Keratinocyte (primary cell): Measurements from ENCODE around the gene MTMR2. TPM values are rescaled to one million over a fixed set of nuclear protein-coding genes. Genes with fewer than 3 reads are reported as not detected.

Source experiments
- DNase-seq: peaks from one replicate; pipeline ENCODE4 v3.0.0-alpha.2; 2011; ENCODE audit warnings: low read depth, missing footprints, low spot score
- FAIRE-seq: peaks from 2 replicates; lab custom pipeline; 2011; peaks lifted over from hg19 to GRCh38; lab: Jason Lieb, UNC
- H2AFZ ChIP-seq: 2 replicates; pipeline ENCODE4 v1.6.0; 2012; ENCODE audit warnings: low read length, control low read depth, inconsistent platforms; ENCODE audit not compliant: control insufficient read depth
- H3K27ac ChIP-seq: 2 replicates; pipeline ENCODE4 v1.5.1; 2011; ENCODE audit warnings: low read length; ENCODE audit not compliant: control insufficient read depth, insufficient read depth
- H3K27me3 ChIP-seq: 3 replicates; pipeline ENCODE4 v1.6.0; 2011; ENCODE audit warnings: low read length; ENCODE audit not compliant: control insufficient read depth, insufficient read depth; ENCODE audit errors: extremely low read depth
- H3K36me3 ChIP-seq, 2 experiments: 2 replicates in 1 of 2; 3 replicates in 1 of 2; pipeline ENCODE4 v1.5.1; 2011; ENCODE audit warnings: low read length in 2 of 2, mild to moderate bottlenecking in 1 of 2; ENCODE audit not compliant: control insufficient read depth in 2 of 2, insufficient read depth in 2 of 2; ENCODE audit errors: extremely low read depth in 1 of 2
- H3K4me1 ChIP-seq: 3 replicates; pipeline ENCODE4 v1.5.1; 2011; ENCODE audit warnings: low read length; ENCODE audit not compliant: control insufficient read depth, insufficient read depth; ENCODE audit errors: extremely low read depth
- H3K4me2 ChIP-seq: 3 replicates; pipeline ENCODE4 v1.6.0; 2011; ENCODE audit warnings: low read depth, low read length; ENCODE audit not compliant: control insufficient read depth, insufficient read depth; ENCODE audit errors: extremely low read depth
- H3K4me3 ChIP-seq, 3 experiments: fragments of 200-600 bp in 1 of 3; sonication (generic) in 1 of 3; 2 replicates in 2 of 3; 3 replicates in 1 of 3; pipeline ENCODE4 v1.5.1; 2011 to 2016; ENCODE audit warnings: low read length in 3 of 3, mild to moderate bottlenecking in 3 of 3, control low read depth in 2 of 3, inconsistent platforms in 1 of 3, low read depth in 1 of 3, mixed read lengths in 1 of 3, mixed run types in 1 of 3, moderate library complexity in 1 of 3; ENCODE audit not compliant: control insufficient read depth in 2 of 3, insufficient read depth in 2 of 3; ENCODE audit errors: extremely low read depth in 1 of 3
- H3K79me2 ChIP-seq: 2 replicates; pipeline ENCODE4 v1.6.0; 2012; ENCODE audit warnings: low read length; ENCODE audit not compliant: control insufficient read depth, insufficient read depth
- H3K9ac ChIP-seq: 3 replicates; pipeline ENCODE4 v1.6.0; 2011; ENCODE audit warnings: low read length; ENCODE audit not compliant: control insufficient read depth, insufficient read depth; ENCODE audit errors: extremely low read depth
- H3K9me1 ChIP-seq: 3 replicates; pipeline ENCODE4 v1.6.0; 2011; ENCODE audit warnings: low read length; ENCODE audit not compliant: control insufficient read depth, insufficient read depth; ENCODE audit errors: extremely low read depth
- H3K9me3 ChIP-seq: 2 replicates; pipeline ENCODE4 v1.5.1; 2012; ENCODE audit warnings: low read depth, low read length; ENCODE audit not compliant: control insufficient read depth
- H4K20me1 ChIP-seq: 3 replicates; pipeline ENCODE4 v1.6.0; 2011; ENCODE audit warnings: low read length; ENCODE audit not compliant: control insufficient read depth, insufficient read depth; ENCODE audit errors: extremely low read depth
- CTCF ChIP-seq, 3 experiments: IDR thresholded peaks in 1 of 3; conservative IDR thresholded peaks in 1 of 3; optimal IDR thresholded peaks in 1 of 3; 2 replicates in 2 of 3; 3 replicates in 1 of 3; pipeline versions ENCODE3 to v1.5.1; 2011; ENCODE audit warnings: low read length in 3 of 3, mild to moderate bottlenecking in 3 of 3, moderate library complexity in 2 of 3, control low read depth in 1 of 3, inconsistent platforms in 1 of 3; ENCODE audit not compliant: insufficient read depth in 2 of 3; ENCODE audit errors: extremely low read depth in 1 of 3
- EZH2 ChIP-seq: IDR thresholded peaks from one replicate; pipeline ENCODE4 v1.6.1; 2012; ENCODE audit warnings: inconsistent platforms, mild to moderate bottlenecking, low read length, moderate library complexity
- dilution Hi-C: fragments of 300-500 bp; cut with MboI; formaldehyde crosslinking; loops from one replicate; pipeline ENCODE4 v1.7.0; 2020; ENCODE audit warnings: low sequenced_read_pairs; ENCODE audit not compliant: extremely low pct_ligation_motif_present
- polyA plus RNA-seq, 5 experiments: library from polyadenylated mRNA; depleted of rRNA in 3 of 5; stranded (reverse) in 3 of 5; stranded (forward) in 1 of 5; unstranded in 1 of 5; fragments of >200 nt; gene quantifications; 1 replicate in 1 of 5; 2 replicates in 3 of 5; 3 replicates in 1 of 5; pipeline versions ENCODE4 v1.2.1 to v1.2.3, GENCODE V29; 2011 to 2012; ENCODE audit warnings: missing spikeins in 2 of 5, low read depth in 1 of 5, low replicate concordance in 1 of 5

MTMR2 gene
- polyA plus RNA-seq, 1 donor (not counting 4 experiments of a cell fraction or from before 2014, with no cell fraction given), result 27.0 TPM

DNA sequence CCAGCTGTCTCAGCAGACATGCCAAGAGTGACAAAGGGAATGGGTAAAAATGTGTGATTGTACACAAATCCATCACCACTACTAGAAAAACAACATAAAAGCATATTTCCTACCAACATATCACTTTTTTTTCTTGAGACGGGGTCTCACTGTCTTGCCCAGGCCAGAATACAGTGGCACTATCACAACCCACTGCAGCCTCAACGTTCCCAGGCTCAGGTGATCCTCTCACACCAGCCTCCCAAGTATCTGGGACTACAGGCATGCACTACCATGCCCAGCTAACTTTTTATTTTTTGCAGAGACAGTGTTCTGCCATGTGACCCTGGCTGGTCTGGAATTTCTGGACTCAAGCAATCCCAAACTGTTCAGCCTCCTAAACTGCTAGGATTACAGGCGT is 5.2 kb downstream of the MTMR2 start:
- FAIRE-seq (no peak), DNase-seq (no peak)
- no peaks in the 10 kb centered on the region for H3K36me3 ChIP-seq
- H3K27ac ChIP-seq, result no peak overlapping the region
- no peaks in the 10 kb centered on the region for H4K20me1 ChIP-seq
- no peak overlapping the region for H2AFZ ChIP-seq
- TF ChIP-seq CTCF (optimal IDR thresholded peaks at IDR 0.05 in 1 of 3, IDR thresholded peaks at IDR 0.05 in 1 of 3, conservative IDR thresholded peaks at IDR 0.05 in 1 of 3; ENCODE audit: extremely low read depth in 1 of 3, insufficient read depth in 2 of 3, low read length in 3 of 3), result no peak
- TF ChIP-seq EZH2, result no peak
- H3K9ac ChIP-seq, result no peak overlapping the region
- peaks cover 2% of the 10 kb centered on the region for H3K9me1 ChIP-seq
- peaks cover 23% of the 10 kb centered on the region for H3K4me1 ChIP-seq
- dilution Hi-C loops, result no loop called here
- H3K4me2 ChIP-seq, result no peak overlapping the region
- H3K4me3 ChIP-seq, result no peak overlapping the region
- H3K27me3 ChIP-seq, result no peaks in the 10 kb centered on the region
- H3K9me3 ChIP-seq, result no peaks in the 10 kb centered on the region
- H3K79me2 ChIP-seq, result peaks cover 72% of the 10 kb centered on the region

DNA sequence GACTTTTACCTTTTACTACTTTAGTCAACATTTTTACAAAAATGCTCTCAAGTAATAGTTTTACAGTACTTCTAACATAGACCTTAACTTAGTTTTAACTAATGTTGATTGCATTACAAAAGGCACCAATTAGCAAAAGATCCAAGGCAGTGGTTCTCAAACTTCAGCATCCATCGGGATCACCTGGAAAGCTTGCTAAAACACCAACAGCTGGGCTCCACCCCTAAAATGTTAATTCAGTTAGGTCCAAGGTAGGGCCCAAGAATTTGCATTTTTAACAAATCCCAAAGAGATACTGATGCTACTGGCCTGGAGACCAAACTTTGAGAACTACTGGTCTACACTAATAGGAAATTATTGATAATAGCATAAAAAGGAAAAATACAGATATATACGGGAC is 5.9 kb downstream of the MTMR2 start:
- DNase-seq (no peak), FAIRE-seq (no peak)
- Histone ChIP-seq H3K4me1 (peaks cover 30% of the 10 kb centered on the region), H3K27me3 (no peaks in the 10 kb centered on the region), H3K4me3 (no peak overlapping the region), H3K9me1 (peaks cover 2% of the 10 kb centered on the region), H3K79me2 (peaks cover 65% of the 10 kb centered on the region), H3K4me2 (no peak overlapping the region), H3K9ac (no peak overlapping the region), H3K36me3 (no peaks in the 10 kb centered on the region), H3K9me3 (no peaks in the 10 kb centered on the region), H4K20me1 (no peaks in the 10 kb centered on the region), H2AFZ (no peak overlapping the region), H3K27ac (no peak overlapping the region)
- dilution Hi-C loops, result no loop called here
- TF ChIP-seq CTCF (optimal IDR thresholded peaks at IDR 0.05 in 1 of 3, IDR thresholded peaks at IDR 0.05 in 1 of 3, conservative IDR thresholded peaks at IDR 0.05 in 1 of 3; ENCODE audit: extremely low read depth in 1 of 3, insufficient read depth in 2 of 3, low read length in 3 of 3) (no peak), EZH2 (no peak)
